ENCODE measurements around the gene VPS37B. TPM values are rescaled to one million over a fixed set of nuclear protein-coding genes. Genes with fewer than 3 reads are reported as not detected.

Gene VPS37B
- total RNA-seq, 2 experiments from 2014 or later = 17.8 to 18.4 TPM

DNA sequence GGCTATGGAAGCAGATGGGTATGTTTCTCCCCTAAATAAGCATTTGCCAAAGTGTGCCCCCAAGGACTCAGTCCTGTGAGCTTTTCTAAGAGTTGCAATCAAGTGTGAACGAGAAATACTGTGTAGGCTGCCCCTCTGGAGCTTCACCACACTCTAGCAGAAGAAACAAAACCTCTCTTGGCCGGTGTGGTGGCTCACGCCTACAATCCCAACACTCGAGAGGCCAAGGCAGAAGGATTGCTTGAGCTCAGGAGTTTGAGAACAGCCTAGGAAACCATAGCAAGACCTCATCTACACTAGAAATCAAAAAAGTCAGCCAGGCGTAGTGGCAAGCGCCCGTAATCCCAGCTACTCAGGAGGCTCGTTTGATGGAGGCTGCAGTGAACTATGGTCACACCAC is 9.8 kb downstream of the VPS37B start:
- Mint-ChIP-seq H3K36me3 (ENCODE audit: low read depth) (peaks cover 10% of the 10 kb centered on the region), H3K9me3 (peaks cover 2% of the 10 kb centered on the region), H3K27me3 (no peaks in the 10 kb centered on the region), H3K4me3 (no peak overlapping the region), H3K27ac (no peak overlapping the region), H3K4me1 (ENCODE audit: low read depth) (peaks cover 93% of the 10 kb centered on the region)
- TF ChIP-seq, protein P1, sequence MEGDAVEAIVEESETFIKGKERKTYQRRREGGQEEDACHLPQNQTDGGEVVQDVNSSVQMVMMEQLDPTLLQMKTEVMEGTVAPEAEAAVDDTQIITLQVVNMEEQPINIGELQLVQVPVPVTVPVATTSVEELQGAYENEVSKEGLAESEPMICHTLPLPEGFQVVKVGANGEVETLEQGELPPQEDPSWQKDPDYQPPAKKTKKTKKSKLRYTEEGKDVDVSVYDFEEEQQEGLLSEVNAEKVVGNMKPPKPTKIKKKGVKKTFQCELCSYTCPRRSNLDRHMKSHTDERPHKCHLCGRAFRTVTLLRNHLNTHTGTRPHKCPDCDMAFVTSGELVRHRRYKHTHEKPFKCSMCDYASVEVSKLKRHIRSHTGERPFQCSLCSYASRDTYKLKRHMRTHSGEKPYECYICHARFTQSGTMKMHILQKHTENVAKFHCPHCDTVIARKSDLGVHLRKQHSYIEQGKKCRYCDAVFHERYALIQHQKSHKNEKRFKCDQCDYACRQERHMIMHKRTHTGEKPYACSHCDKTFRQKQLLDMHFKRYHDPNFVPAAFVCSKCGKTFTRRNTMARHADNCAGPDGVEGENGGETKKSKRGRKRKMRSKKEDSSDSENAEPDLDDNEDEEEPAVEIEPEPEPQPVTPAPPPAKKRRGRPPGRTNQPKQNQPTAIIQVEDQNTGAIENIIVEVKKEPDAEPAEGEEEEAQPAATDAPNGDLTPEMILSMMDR (IDR thresholded peaks at IDR 0.05) = no peak
- intact Hi-C loops (cut with micrococcal nuclease) = no loop called here
- DNase-seq = no peak
- CTCF ChIA-PET = interaction anchor here (1.8 kb wide), 1 partner anchor 26 kb away, joined by 6 read pairs; no protein-coding TSS in a partner anchor
- POLR2A ChIA-PET = interaction anchor here (1.9 to 21.6 kb wide), 2 partner anchors 8 to 12 kb away, joined by 6 to 239 read pairs; partner anchors contain the start of gene VPS37B
- no peak for ATAC-seq

DNA sequence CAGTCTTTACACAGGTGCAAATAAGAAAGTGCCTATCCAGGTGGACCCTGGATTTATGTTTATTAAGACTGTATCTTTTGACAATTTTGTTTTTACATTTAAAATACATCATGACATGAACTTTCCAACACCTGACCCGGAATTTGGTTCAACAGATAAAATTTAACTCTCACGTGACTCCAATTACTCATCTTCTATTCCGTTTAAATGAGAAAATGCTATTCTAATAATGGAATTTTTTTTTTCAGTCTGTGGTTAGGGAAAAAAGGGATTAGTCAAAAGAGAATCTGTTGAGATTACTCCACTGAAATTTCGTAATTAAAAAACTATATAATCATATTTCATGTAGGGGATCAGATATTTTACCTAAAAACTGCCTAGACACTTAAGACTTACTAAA is 11.1 kb downstream of the VPS37B start:
- Mint-ChIP-seq H3K9me3 (peaks cover 2% of the 10 kb centered on the region), H3K36me3 (ENCODE audit: low read depth) (peaks cover 20% of the 10 kb centered on the region), H3K4me1 (ENCODE audit: low read depth) (peaks cover 93% of the 10 kb centered on the region), H3K27ac (no peak overlapping the region), H3K27me3 (peaks cover 2% of the 10 kb centered on the region), H3K4me3 (no peak overlapping the region)
- ATAC-seq (no peak), DNase-seq (no peak)
- intact Hi-C loops (cut with micrococcal nuclease) = no loop called here
- ChIA-PET POLR2A (interaction anchor here (0.5 to 21.6 kb wide), 2 partner anchors 14 to 434 kb away, joined by 3 to 239 read pairs; partner anchors contain the start of gene VPS37B), CTCF (interaction anchor here (0.8 to 1.8 kb wide), 3 partner anchors 8 to 24 kb away, joined by 3 to 6 read pairs (median 3); no protein-coding TSS in a partner anchor)
- TF ChIP-seq, protein P1 (IDR thresholded peaks at IDR 0.05) = no peak

DNA sequence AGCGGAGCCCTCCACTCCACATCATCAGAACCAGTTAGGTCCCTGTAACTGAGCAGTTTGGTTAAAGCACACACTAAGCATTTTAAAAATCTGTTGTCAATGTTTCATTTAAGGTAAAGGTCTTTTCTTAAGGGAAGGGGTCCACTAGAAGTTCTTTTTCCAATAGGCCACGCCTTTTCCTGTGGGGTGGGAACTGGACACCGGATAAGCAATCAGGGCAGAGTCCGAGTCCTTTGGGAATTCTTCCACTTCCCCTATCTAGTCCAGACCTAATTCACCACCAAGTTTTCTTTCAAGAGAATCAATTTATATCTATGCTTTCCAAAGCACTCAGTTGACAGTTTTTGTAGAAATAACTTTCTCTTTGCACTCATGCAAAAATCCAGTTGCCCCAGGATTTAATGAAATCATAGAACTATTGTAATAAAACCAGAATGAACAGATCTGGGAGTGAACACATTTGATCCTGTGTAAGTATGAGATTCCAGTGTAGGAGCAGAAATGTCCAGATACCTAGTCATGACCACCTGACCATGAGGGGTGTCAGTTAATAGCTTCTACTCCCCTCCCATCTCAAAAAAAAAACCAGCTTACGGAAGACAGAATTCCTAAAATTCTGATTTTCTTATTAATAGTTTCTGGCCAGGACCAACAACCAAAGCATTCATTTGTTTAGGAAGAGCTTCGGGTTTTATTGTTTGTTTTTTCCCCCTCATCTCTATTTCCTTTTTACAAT is 11.7 kb downstream of the VPS37B start:
- H3K27ac Mint-ChIP-seq = peak overlapping the region; percentile 64
- no peak overlapping the region for H3K4me3 Mint-ChIP-seq
- ATAC-seq (no peak), DNase-seq (no peak)
- POLR2A ChIA-PET = interaction anchor here (0.5 to 21.6 kb wide), 3 partner anchors 14 to 433 kb away, joined by 3 to 239 read pairs (median 7); partner anchors contain the start of gene VPS37B
- intact Hi-C loops (cut with micrococcal nuclease) = no loop called here
- CTCF ChIA-PET = interaction anchor here (0.8 to 5.0 kb wide), 5 partner anchors 8 to 70 kb away, joined by 3 to 70 read pairs (median 3); partner anchors contain the start of gene VPS37B
- peaks cover 93% of the 10 kb centered on the region for H3K4me1 Mint-ChIP-seq (ENCODE audit: low read depth)
- H3K27me3 Mint-ChIP-seq = peaks cover 4% of the 10 kb centered on the region
- TF ChIP-seq, protein P1 (IDR thresholded peaks at IDR 0.05) = no peak
- H3K9me3 Mint-ChIP-seq = peaks cover 2% of the 10 kb centered on the region
- H3K36me3 Mint-ChIP-seq (ENCODE audit: low read depth) = peaks cover 24% of the 10 kb centered on the region

DNA sequence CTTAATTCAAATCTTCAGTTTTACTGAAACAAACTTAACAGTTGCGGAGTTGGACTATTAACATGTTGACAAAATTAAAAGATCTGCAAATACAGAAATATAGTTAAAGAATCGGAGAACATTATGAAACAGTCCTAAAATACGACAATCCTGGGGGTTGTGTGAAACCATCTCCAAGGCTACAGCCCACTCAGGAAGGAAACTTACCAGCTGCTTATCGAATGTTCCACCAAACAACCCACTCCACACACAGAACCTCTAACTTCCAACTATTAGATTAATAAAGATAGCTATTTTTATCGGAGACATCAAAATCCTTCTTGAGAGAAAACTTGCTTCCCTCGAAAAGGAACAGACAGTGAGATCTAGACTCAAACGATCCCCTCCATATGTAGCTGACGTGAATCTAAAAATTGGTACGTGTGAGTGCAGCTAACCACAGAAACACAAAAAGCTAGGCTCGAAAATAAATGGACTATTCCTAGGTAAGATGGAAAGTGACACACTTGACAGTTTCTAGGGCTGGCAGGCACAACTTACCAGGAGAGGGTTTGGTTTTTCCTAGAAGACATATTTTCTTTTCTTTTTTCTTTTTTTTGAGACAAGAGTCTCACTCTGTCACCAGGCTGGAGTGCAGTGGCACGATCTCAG is 12.9 kb downstream of the VPS37B start:
- CTCF ChIA-PET = interaction anchor here (1.1 to 5.0 kb wide), 7 partner anchors 8 to 71 kb away, joined by 3 to 70 read pairs (median 5); partner anchors contain the start of gene VPS37B
- H3K4me1 Mint-ChIP-seq (ENCODE audit: low read depth) = peaks cover 91% of the 10 kb centered on the region
- H3K36me3 Mint-ChIP-seq (ENCODE audit: low read depth) = peaks cover 23% of the 10 kb centered on the region
- DNase-seq = no peak
- intact Hi-C loops (cut with micrococcal nuclease) = no loop called here
- H3K4me3 Mint-ChIP-seq = peak overlapping the region; percentile 11
- H3K9me3 Mint-ChIP-seq = peaks cover 2% of the 10 kb centered on the region
- peak; percentile 12 for ATAC-seq
- peak overlapping the region; percentile 76 for H3K27ac Mint-ChIP-seq
- peaks cover 6% of the 10 kb centered on the region for H3K27me3 Mint-ChIP-seq
- POLR2A ChIA-PET = interaction anchor here (0.8 to 21.6 kb wide), 5 partner anchors 9 to 92 kb away, joined by 3 to 239 read pairs (median 7); partner anchors contain the start of genes OGFOD2 and VPS37B
- TF ChIP-seq, protein P1 (IDR thresholded peaks at IDR 0.05) = no peak

All from activated CD8-positive, alpha-beta T cell treated with anti-CD3 and anti-CD28 coated beads for 36 hours (primary cell).